Dedifferentiated amniotic fluid mesenchymal stem cell (primary cell): ENCODE measurements around the gene NUDT19.
"Not testable (repeated sequence)": the region's sequence is repeated elsewhere in the genome, so short reads cannot be mapped to it uniquely, and the experiment has no call there.

Experiments
- DNase-seq: peaks from one replicate; pipeline ENCODE4 v3.0.0-alpha.2; 2016; ENCODE audit errors: extremely low spot score

NUDT19 gene

GRCh38 chr19:32674931-32675719, 16.5 kb upstream of the NUDT19 start, which contains the start of gene ANKRD27:
ANKRD27 (minus strand) TSS chr19:32675180; CDS start chr19:32659015, 16,165 bp downstream.
- peak; percentile 98 for DNase-seq

- DNase-seq: peak; percentile 32
Observed at GRCh38 chr19:32675720-32676185, 15.9 kb upstream of the NUDT19 start, which contains the start of gene RGS9BP. RGS9BP (plus strand) TSS chr19:32675848; CDS start chr19:32676264, 416 bp downstream.

GRCh38 chr19:32676186-32676894, 15.3 kb upstream of the NUDT19 start:
- DNase-seq: no peak

GRCh38 chr19:32676895-32677359, 14.7 kb upstream of the NUDT19 start:
- DNase-seq: no peak

GRCh38 chr19:32677657-32678056, 14.0 kb upstream of the NUDT19 start:
- no peak for DNase-seq

GRCh38 chr19:32680986-32681385, 10.6 kb upstream of the NUDT19 start:
- DNase-seq: no peak

- no peak for DNase-seq
Observed at GRCh38 chr19:32682317-32682716, 9.3 kb upstream of the NUDT19 start.

GRCh38 chr19:32686847-32687475, 4.7 kb upstream of the NUDT19 start:
- DNase-seq: no peak

- DNase-seq: no peak
Observed at GRCh38 chr19:32687681-32688080, 3.9 kb upstream of the NUDT19 start.

- DNase-seq: no peak
Observed at GRCh38 chr19:32688311-32688710, 3.3 kb upstream of the NUDT19 start.

- no peak for DNase-seq
Observed at GRCh38 chr19:32691952-32692726, 518 bp downstream of the NUDT19 start.

GRCh38 chr19:32692727-32693061, 1.1 kb downstream of the NUDT19 start:
- DNase-seq: no peak

- DNase-seq: not testable (repeated sequence)
Observed at GRCh38 chr19:32693151-32694108, 1.8 kb downstream of the NUDT19 start.

- DNase-seq: not testable (repeated sequence)
Observed at GRCh38 chr19:32694316-32694715, 2.7 kb downstream of the NUDT19 start.

- not testable (repeated sequence) for DNase-seq
Observed at GRCh38 chr19:32694851-32695250, 3.2 kb downstream of the NUDT19 start.

- DNase-seq: not testable (repeated sequence)
Observed at GRCh38 chr19:32695506-32695905, 3.9 kb downstream of the NUDT19 start.

GRCh38 chr19:32696771-32697170, 5.2 kb downstream of the NUDT19 start:
- not testable (repeated sequence) for DNase-seq

GRCh38 chr19:32700129-32700528, 8.5 kb downstream of the NUDT19 start:
- DNase-seq: not testable (repeated sequence)

- no peak for DNase-seq
Observed at GRCh38 chr19:32702010-32702409, 10.4 kb downstream of the NUDT19 start.

GRCh38 chr19:32704006-32704405, 12.4 kb downstream of the NUDT19 start:
- DNase-seq: not testable (repeated sequence)
